ENCODE data around the gene PDE4D. TPM values are rescaled to one million over a fixed set of nuclear protein-coding genes. Genes with fewer than 3 reads are reported as not detected.

Gene PDE4D
- total RNA-seq, 5 donors from 2014 or later (not counting 1 experiment from before 2014, with no cell fraction given) = 45.1 to 136 (median 64.9) TPM

- ChIA-PET CTCF (interaction anchor here in 1 of 2 donors (0.6 to 0.7 kb wide), 2 partner anchors 39 to 87 kb away, joined by 3 read pairs; no protein-coding TSS in a partner anchor), POLR2A (no interaction called here)
- no CpG with 5 or more reads among the region's 2 CpGs for WGBS (ENCODE audit: insufficient coverage)
Measured at GRCh38 chr5:59760785-59761348, 132.7 kb downstream of the PDE4D start.

DNA sequence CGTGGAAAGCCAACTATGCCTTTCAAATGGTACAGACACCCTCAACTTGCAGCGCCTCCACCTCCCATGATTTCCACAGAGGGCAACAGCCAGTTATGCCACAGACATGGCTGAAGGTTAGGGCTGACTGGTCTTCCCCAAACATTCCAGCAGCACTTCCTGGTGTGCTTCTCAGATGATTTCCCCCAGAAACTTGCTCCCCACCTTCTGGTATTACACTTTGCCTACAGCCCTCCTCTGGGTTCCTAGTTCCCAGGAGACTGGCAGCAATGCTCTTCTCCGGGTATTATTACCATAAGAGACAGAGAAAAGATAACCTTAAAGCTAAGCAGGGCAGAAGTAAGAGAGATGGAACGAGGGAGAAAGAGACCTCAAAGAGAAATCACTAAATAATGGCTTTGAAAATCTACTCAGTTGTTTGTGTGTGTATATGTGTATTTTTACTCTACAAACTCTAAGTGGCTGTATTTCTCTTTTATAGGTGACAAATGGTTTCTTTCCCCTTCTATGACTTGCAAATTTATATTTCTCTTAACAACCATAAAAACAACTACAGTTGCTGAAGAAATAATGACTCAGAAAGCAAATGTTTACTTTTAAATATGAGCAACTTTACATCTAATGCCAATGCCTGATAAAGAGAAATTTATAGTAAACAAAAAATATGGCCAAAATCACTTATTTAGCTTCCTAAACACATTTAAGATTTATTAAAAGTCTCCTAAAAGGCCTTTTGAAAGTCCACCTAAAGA is 133.8 kb downstream of the PDE4D start:
- H3K4me3 ChIP-seq (ENCODE audit: control insufficient read depth in 1 of 2, extremely low read depth in 1 of 2, low read length in 1 of 2) = no peak overlapping the region
- Mint-ChIP-seq H3K27ac (no peak overlapping the region), H3K4me3 (no peak overlapping the region), H3K4me1 (peaks cover 0 to 7% (median 0%) of the 10 kb centered on the region in 3 donors), H3K9me3 (no peaks in the 10 kb centered on the region), H3K36me3 (no peaks in the 10 kb centered on the region), H3K27me3 (no peaks in the 10 kb centered on the region)
- no peaks in the 10 kb centered on the region for H3K4me1 ChIP-seq (ENCODE audit: control insufficient read depth in 1 of 2, extremely low read depth in 1 of 2, insufficient read depth in 2 of 2, low read length in 2 of 2)
- no peaks in the 10 kb centered on the region for H3K9me3 ChIP-seq
- no peaks in the 10 kb centered on the region for H3K36me3 ChIP-seq (ENCODE audit: control insufficient read depth in 2 of 2, extremely low read depth in 1 of 2, insufficient read depth in 1 of 2, low read length in 1 of 2)
- no peak overlapping the region for H3K27ac ChIP-seq (ENCODE audit: low read length)
- no peaks in the 10 kb centered on the region for H3K27me3 ChIP-seq (replicated peaks in 1 of 2; ENCODE audit: control insufficient read depth in 2 of 2, extremely low read depth in 1 of 2, insufficient read depth in 2 of 2, low read length in 1 of 2)
- POLR2A ChIA-PET = no interaction called here
- no peak for DNase-seq
- CTCF ChIA-PET = no interaction called here
- no peak for ATAC-seq (replicated peaks in 1 of 4)
- 79% methylated on average over 2 of the region's 4 CpGs for WGBS (ENCODE audit: insufficient coverage)

More at GRCh38 chr5:59760785-59761348, 132.7 kb downstream of the PDE4D start:
- Mint-ChIP-seq H3K27me3 (peaks cover 0 to 4% of the 10 kb centered on the region in 2 donors), H3K9me3 (no peaks in the 10 kb centered on the region), H3K4me1 (peaks cover 0 to 7% (median 0%) of the 10 kb centered on the region in 3 donors), H3K36me3 (no peaks in the 10 kb centered on the region), H3K4me3 (no peak overlapping the region), H3K27ac (no peak overlapping the region)
- H3K27me3 ChIP-seq (replicated peaks in 1 of 2; ENCODE audit: control insufficient read depth in 2 of 2, extremely low read depth in 1 of 2, insufficient read depth in 2 of 2, low read length in 1 of 2) = no peaks in the 10 kb centered on the region
- no peaks in the 10 kb centered on the region for H3K4me1 ChIP-seq (ENCODE audit: control insufficient read depth in 1 of 2, extremely low read depth in 1 of 2, insufficient read depth in 2 of 2, low read length in 2 of 2)
- ATAC-seq (replicated peaks in 1 of 4) (peak in 1 of 4 experiments; percentile 29), DNase-seq (no peak)
- H3K36me3 ChIP-seq (ENCODE audit: control insufficient read depth in 2 of 2, extremely low read depth in 1 of 2, insufficient read depth in 1 of 2, low read length in 1 of 2) = no peaks in the 10 kb centered on the region
- no peak overlapping the region for H3K27ac ChIP-seq (ENCODE audit: low read length)
- H3K4me3 ChIP-seq (ENCODE audit: control insufficient read depth in 1 of 2, extremely low read depth in 1 of 2, low read length in 1 of 2) = no peak overlapping the region
- H3K9me3 ChIP-seq = no peaks in the 10 kb centered on the region

DNA sequence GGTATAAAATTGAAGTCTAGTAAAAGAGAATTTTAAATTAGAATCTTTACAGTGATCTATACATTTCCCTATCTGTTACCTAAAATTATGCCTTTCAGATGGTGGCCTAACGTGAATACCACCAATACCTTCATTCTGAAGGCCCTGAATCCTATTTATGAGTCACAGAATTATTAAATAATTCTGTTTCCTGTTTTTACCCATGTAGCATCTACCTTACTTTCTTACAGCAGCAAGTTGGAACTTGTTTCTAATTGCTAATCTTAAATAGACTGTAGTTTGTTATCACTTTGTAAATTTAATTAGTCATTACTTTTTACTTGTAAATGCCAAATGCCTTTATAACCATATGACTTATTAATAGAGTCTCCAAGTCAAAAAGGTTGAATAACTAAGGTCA is 135.0 kb downstream of the PDE4D start:
- ATAC-seq (replicated peaks in 1 of 4) (no peak), DNase-seq (no peak)
- Histone ChIP-seq H3K27me3 (replicated peaks in 1 of 2; ENCODE audit: control insufficient read depth in 2 of 2, extremely low read depth in 1 of 2, insufficient read depth in 2 of 2, low read length in 1 of 2) (no peaks in the 10 kb centered on the region), H3K4me1 (ENCODE audit: control insufficient read depth in 1 of 2, extremely low read depth in 1 of 2, insufficient read depth in 2 of 2, low read length in 2 of 2) (no peaks in the 10 kb centered on the region), H3K36me3 (ENCODE audit: control insufficient read depth in 2 of 2, extremely low read depth in 1 of 2, insufficient read depth in 1 of 2, low read length in 1 of 2) (no peaks in the 10 kb centered on the region), H3K9me3 (no peaks in the 10 kb centered on the region), H3K4me3 (ENCODE audit: control insufficient read depth in 1 of 2, extremely low read depth in 1 of 2, low read length in 1 of 2) (no peak overlapping the region), H3K27ac (ENCODE audit: low read length) (no peak overlapping the region)
- Mint-ChIP-seq H3K9me3 (no peaks in the 10 kb centered on the region), H3K4me1 (peaks cover 0 to 3% (median 0%) of the 10 kb centered on the region in 3 donors), H3K4me3 (no peak overlapping the region), H3K36me3 (no peaks in the 10 kb centered on the region), H3K27me3 (no peaks in the 10 kb centered on the region), H3K27ac (no peak overlapping the region)
- no CpG with 5 or more reads among the region's 1 CpG for WGBS (ENCODE audit: insufficient coverage)
- ChIA-PET CTCF (no interaction called here), POLR2A (interaction anchor here in 1 of 2 donors (0.6 kb wide), 1 partner anchor 8 kb away, joined by 3 read pairs; no protein-coding TSS in a partner anchor)

- ATAC-seq (replicated peaks in 1 of 4) (no peak), DNase-seq (no peak)
- CTCF ChIA-PET = interaction anchor here in 1 of 2 donors (0.7 kb wide), 1 partner anchor 118 kb away, joined by 3 read pairs; no protein-coding TSS in a partner anchor
- Mint-ChIP-seq H3K4me1 (peaks cover 0 to 2% (median 0%) of the 10 kb centered on the region in 3 donors), H3K27me3 (no peaks in the 10 kb centered on the region), H3K4me3 (no peak overlapping the region), H3K36me3 (no peaks in the 10 kb centered on the region), H3K27ac (no peak overlapping the region), H3K9me3 (no peaks in the 10 kb centered on the region)
- H3K27me3 ChIP-seq (replicated peaks in 1 of 2; ENCODE audit: control insufficient read depth in 2 of 2, extremely low read depth in 1 of 2, insufficient read depth in 2 of 2, low read length in 1 of 2) = no peaks in the 10 kb centered on the region
- H3K36me3 ChIP-seq (ENCODE audit: control insufficient read depth in 2 of 2, extremely low read depth in 1 of 2, insufficient read depth in 1 of 2, low read length in 1 of 2) = no peaks in the 10 kb centered on the region
- no peak overlapping the region for H3K4me3 ChIP-seq (ENCODE audit: control insufficient read depth in 1 of 2, extremely low read depth in 1 of 2, low read length in 1 of 2)
- no CpG with 5 or more reads among the region's 1 CpG for WGBS (ENCODE audit: insufficient coverage)
- H3K27ac ChIP-seq (ENCODE audit: low read length) = no peak overlapping the region
- POLR2A ChIA-PET = no interaction called here
- no peaks in the 10 kb centered on the region for H3K9me3 ChIP-seq
- no peaks in the 10 kb centered on the region for H3K4me1 ChIP-seq (ENCODE audit: control insufficient read depth in 1 of 2, extremely low read depth in 1 of 2, insufficient read depth in 2 of 2, low read length in 2 of 2)
Measured at GRCh38 chr5:59757442-59757841, 136.1 kb downstream of the PDE4D start.

DNA sequence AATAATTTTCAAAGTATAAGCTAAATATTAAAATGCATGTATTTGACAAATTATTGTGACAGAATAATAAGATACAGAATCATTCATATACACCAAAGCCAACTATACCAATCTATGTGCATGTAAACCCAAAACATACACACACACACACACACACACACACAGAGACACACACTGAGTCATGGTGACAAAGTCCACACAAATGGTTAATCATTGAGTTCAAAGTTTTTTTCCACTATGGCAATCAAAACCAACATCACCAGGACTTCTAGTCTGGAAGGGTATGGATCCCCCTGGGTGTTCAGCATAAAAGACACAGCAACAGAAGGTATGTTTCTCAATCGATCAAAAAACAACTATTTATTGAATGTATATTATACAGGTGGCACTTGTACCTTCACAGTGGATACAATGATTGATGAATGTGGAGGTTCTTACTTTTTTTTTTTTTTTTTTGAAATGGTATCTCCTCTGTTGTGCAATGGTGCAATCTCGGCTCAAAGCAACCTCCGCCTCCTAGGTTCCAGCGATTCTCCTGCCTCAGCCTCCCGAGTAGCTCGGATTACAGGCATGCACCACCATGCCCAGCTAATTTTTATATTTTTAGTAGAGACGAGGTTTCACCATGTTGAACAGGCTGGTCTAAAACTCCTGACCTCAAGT is 137.0 kb downstream of the PDE4D start:
- peaks cover 0 to 2% (median 0%) of the 10 kb centered on the region in 3 donors for H3K4me1 Mint-ChIP-seq
- no peaks in the 10 kb centered on the region for H3K27me3 Mint-ChIP-seq
- ATAC-seq (replicated peaks in 1 of 4) (no peak), DNase-seq (no peak)
- no peak overlapping the region for H3K27ac Mint-ChIP-seq
- H3K4me3 Mint-ChIP-seq = no peak overlapping the region
- no peaks in the 10 kb centered on the region for H3K9me3 Mint-ChIP-seq
- POLR2A ChIA-PET = no interaction called here
- H3K36me3 Mint-ChIP-seq = no peaks in the 10 kb centered on the region
- H3K4me3 ChIP-seq (ENCODE audit: control insufficient read depth in 1 of 2, extremely low read depth in 1 of 2, low read length in 1 of 2) = no peak overlapping the region
- no peaks in the 10 kb centered on the region for H3K9me3 ChIP-seq
- no peaks in the 10 kb centered on the region for H3K27me3 ChIP-seq (replicated peaks in 1 of 2; ENCODE audit: control insufficient read depth in 2 of 2, extremely low read depth in 1 of 2, insufficient read depth in 2 of 2, low read length in 1 of 2)
- 100% methylated on average over 1 of the region's 7 CpGs for WGBS (ENCODE audit: insufficient coverage)
- no peaks in the 10 kb centered on the region for H3K36me3 ChIP-seq (ENCODE audit: control insufficient read depth in 2 of 2, extremely low read depth in 1 of 2, insufficient read depth in 1 of 2, low read length in 1 of 2)
- H3K27ac ChIP-seq (ENCODE audit: low read length) = no peak overlapping the region
- CTCF ChIA-PET = interaction anchor here in 1 of 2 donors (0.6 to 0.7 kb wide), 2 partner anchors 119 to 638 kb away, joined by 3 read pairs; no protein-coding TSS in a partner anchor
- H3K4me1 ChIP-seq (ENCODE audit: control insufficient read depth in 1 of 2, extremely low read depth in 1 of 2, insufficient read depth in 2 of 2, low read length in 2 of 2) = peaks cover 0 to 1% of the 10 kb centered on the region in 2 experiments

- POLR2A ChIA-PET = no interaction called here
- H3K4me3 Mint-ChIP-seq = no peak overlapping the region
Measured at GRCh38 chr5:59755476-59755875, 138.1 kb downstream of the PDE4D start.

More at GRCh38 chr5:59755476-59755875, 138.1 kb downstream of the PDE4D start:
- Histone ChIP-seq H3K27ac (ENCODE audit: low read length) (no peak overlapping the region), H3K36me3 (ENCODE audit: control insufficient read depth in 2 of 2, extremely low read depth in 1 of 2, insufficient read depth in 1 of 2, low read length in 1 of 2) (no peaks in the 10 kb centered on the region), H3K4me1 (ENCODE audit: control insufficient read depth in 1 of 2, extremely low read depth in 1 of 2, insufficient read depth in 2 of 2, low read length in 2 of 2) (peaks cover 0 to 4% of the 10 kb centered on the region in 2 experiments), H3K9me3 (no peaks in the 10 kb centered on the region), H3K27me3 (replicated peaks in 1 of 2; ENCODE audit: control insufficient read depth in 2 of 2, extremely low read depth in 1 of 2, insufficient read depth in 2 of 2, low read length in 1 of 2) (no peaks in the 10 kb centered on the region), H3K4me3 (ENCODE audit: control insufficient read depth in 1 of 2, extremely low read depth in 1 of 2, low read length in 1 of 2) (no peak overlapping the region)
- DNase-seq (no peak), ATAC-seq (replicated peaks in 1 of 4) (no peak)
- Mint-ChIP-seq H3K9me3 (no peaks in the 10 kb centered on the region), H3K27ac (no peak overlapping the region), H3K4me1 (peaks cover 0 to 2% (median 0%) of the 10 kb centered on the region in 3 donors), H3K36me3 (no peaks in the 10 kb centered on the region), H3K27me3 (no peaks in the 10 kb centered on the region)
- CTCF ChIA-PET = no interaction called here
- no CpG with 5 or more reads among the region's 1 CpG for WGBS (ENCODE audit: insufficient coverage)
